ENCODE results near the gene RAB22A. TPM values are rescaled to one million over a fixed set of nuclear protein-coding genes. Genes with fewer than 3 reads are reported as not detected.

The RAB22A gene
- total RNA-seq, 1 donor = 7.8 TPM

GRCh38 chr20:58300321-58300720, 9.2 kb upstream of the RAB22A start:
- DNase-seq (ENCODE audit: low read depth in 2 of 3, low spot score in 2 of 3) = no peak

- no peak for DNase-seq (ENCODE audit: low read depth in 2 of 3, low spot score in 2 of 3)
Measured at GRCh38 chr20:58303547-58303946, 6.0 kb upstream of the RAB22A start.

DNA sequence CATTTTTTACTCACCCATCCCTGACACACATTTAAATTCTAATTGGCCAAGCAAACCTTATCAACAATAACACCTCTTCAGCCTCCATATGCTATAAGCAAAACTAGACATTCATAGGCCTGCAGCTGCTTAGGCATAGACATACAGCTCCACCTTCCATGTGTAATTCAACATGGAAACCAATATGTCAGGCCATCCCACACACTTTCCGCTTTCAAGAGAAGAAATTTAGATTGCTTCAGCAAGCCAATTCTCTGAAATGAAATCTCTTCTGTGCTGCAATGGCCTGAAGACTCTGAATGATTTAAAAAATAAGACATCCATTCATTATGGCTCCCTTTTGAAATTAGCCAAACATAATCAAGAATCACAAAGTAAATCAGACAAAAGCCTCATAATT, 4.5 kb upstream of the RAB22A start:
- DNase-seq (ENCODE audit: low read depth in 2 of 3, low spot score in 2 of 3) = no peak

GRCh38 chr20:58306421-58307261, 2.9 kb upstream of the RAB22A start:
- peak; percentile 90 to 98 (median 96) for DNase-seq (ENCODE audit: low read depth in 2 of 3, low spot score in 2 of 3)

GRCh38 chr20:58307270-58307669, 2.2 kb upstream of the RAB22A start:
- no peak for DNase-seq (ENCODE audit: low read depth in 2 of 3, low spot score in 2 of 3)

GRCh38 chr20:58308290-58308679, 1.2 kb upstream of the RAB22A start:
- DNase-seq (ENCODE audit: low read depth in 2 of 3, low spot score in 2 of 3) = no peak

DNA sequence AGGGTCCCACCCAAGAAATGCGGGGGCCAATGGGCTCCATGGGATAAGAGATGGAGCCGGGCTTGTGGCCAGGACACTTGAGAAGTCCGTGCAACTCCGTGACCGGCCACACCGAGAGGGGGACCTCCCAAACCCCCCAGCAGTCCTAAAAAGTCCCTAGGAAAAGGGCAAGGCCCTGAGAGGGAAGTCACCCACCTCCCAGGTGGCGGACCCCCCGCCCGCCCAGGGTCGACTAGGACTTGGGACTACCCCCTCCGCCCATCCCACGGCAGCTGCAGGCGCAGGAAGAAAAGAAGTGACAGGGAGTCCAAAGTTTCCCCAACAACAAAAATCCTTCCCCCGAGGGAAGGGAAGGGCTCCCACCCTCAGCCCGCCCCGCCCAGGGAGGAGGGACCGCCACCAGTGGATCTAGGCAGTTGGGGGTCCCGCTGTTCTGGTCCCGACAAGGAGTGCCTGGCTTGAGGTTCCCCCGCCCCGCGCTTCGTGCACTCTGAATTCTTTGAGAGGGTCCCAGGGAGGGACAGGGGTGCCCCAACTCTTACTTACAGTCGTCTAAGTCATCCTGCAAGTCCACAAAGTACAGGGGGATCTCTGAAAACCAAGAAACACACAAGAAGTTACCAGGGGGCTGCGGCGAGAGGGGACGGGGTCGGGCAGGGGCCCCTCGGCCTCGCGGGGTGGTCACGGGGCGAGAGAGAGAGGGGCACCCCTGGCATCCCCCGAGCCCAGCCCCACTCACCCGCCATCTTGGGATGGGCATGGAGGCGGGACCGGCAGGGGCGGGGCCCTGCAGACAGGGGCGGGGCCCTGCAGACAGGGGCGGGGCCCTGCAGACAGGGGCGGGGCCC, 611 bp upstream of the RAB22A start:
- DNase-seq (ENCODE audit: low read depth in 2 of 3, low spot score in 2 of 3) = peak; percentile 45 to 59 (median 51)

DNA sequence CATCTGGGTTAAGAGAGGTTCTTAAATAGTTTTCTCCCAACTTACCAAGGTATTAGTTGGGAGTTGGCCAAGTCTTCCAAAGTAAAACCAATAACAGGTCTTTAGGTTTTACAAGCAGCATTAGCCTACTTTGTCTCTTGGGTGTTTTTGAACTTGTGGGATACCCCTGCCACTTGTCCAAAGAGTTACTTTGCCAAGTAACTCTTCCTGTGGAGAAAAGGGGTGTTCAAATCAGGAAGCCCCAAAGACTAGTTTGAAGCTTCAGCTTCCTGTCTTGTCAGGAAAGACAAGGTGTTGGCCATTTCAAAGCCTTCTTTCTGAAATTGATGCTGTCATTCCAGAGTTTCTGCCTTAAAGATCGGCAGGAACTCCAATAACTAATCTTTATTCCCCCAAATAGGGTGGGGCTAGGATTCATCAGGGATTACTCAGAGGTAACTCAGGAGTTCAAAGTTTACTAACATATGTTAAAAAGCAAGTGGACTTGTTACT, 822 bp downstream of the RAB22A start:
- no peak for DNase-seq (ENCODE audit: low read depth in 2 of 3, low spot score in 2 of 3)

DNA sequence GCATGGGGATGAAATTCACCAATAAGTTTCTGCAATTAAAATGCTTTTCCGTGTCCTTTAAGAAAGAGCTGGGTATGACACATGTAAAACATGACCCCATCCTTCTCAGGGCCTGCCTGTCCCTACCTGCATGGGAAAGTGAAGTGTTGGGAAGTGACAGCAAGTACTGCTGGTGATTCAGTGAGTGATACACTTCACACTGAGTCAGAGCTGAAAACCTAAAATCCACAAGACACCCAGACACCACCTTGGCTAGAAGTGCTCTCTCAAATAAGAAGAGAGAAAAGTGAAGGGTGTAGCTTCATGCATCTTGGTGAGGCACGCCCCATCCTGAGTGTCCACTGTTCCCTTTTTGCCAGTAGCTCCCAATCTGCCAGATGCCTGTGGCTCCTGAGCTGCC, 3.3 kb downstream of the RAB22A start:
- no peak for DNase-seq (ENCODE audit: low read depth in 2 of 3, low spot score in 2 of 3)

- DNase-seq (ENCODE audit: low read depth in 2 of 3, low spot score in 2 of 3) = no peak
Measured at GRCh38 chr20:58313396-58313795, 3.9 kb downstream of the RAB22A start.

- no peak for DNase-seq (ENCODE audit: low read depth in 2 of 3, low spot score in 2 of 3)
Measured at GRCh38 chr20:58321205-58321604, 11.7 kb downstream of the RAB22A start.

- DNase-seq (ENCODE audit: low read depth in 2 of 3, low spot score in 2 of 3) = no peak
Measured at GRCh38 chr20:58322083-58322482, 12.6 kb downstream of the RAB22A start.

- no peak for DNase-seq (ENCODE audit: low read depth in 2 of 3, low spot score in 2 of 3)
Measured at GRCh38 chr20:58325912-58326311, 16.4 kb downstream of the RAB22A start.

GRCh38 chr20:58327211-58327610, 17.7 kb downstream of the RAB22A start:
- DNase-seq (ENCODE audit: low read depth in 2 of 3, low spot score in 2 of 3) = no peak

DNA sequence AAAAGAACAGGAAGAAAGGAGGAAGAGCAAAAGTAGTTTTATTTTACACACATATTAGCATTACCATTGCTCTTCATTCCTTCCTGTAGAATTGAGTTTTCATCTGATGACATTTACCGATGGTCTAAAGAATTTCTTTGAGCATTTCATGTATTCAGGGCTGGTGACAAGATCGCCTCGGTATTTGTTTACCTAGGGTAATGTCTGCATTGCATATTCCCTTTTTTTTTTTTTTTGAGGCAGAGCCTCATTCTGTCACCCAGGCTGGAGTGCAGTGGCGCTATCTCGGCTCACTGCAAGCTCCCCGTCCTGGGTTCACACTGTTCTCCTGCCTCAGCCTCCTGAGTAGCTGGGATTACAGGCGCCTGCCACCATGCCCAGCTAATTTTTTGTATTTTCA, 19.3 kb downstream of the RAB22A start:
- DNase-seq (ENCODE audit: low read depth in 2 of 3, low spot score in 2 of 3) = no peak

GRCh38 chr20:58329711-58330110, 20.2 kb downstream of the RAB22A start:
- no peak for DNase-seq (ENCODE audit: low read depth in 2 of 3, low spot score in 2 of 3)

DNA sequence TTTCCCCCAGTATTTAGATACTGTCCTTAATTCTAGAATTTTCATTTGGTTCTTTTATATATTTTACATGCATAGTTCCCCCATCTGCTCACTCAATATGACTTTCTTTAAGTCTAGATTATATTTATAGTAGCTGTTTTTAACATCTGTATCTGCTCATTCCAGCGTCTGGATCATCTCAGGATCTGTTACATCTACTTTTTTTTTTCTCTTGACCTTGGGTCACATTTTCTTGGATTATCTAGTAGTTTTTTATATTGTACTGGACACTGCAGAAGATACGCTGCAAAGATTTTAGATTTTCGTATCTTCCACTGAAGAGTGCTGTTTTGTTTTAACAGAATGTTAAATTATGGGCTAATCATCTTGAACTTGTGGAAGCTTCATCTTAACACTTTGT, 20.7 kb downstream of the RAB22A start:
- no peak for DNase-seq (ENCODE audit: low read depth in 2 of 3, low spot score in 2 of 3)

- no peak for DNase-seq (ENCODE audit: low read depth in 2 of 3, low spot score in 2 of 3)
Measured at GRCh38 chr20:58330687-58331086, 21.2 kb downstream of the RAB22A start.

DNA sequence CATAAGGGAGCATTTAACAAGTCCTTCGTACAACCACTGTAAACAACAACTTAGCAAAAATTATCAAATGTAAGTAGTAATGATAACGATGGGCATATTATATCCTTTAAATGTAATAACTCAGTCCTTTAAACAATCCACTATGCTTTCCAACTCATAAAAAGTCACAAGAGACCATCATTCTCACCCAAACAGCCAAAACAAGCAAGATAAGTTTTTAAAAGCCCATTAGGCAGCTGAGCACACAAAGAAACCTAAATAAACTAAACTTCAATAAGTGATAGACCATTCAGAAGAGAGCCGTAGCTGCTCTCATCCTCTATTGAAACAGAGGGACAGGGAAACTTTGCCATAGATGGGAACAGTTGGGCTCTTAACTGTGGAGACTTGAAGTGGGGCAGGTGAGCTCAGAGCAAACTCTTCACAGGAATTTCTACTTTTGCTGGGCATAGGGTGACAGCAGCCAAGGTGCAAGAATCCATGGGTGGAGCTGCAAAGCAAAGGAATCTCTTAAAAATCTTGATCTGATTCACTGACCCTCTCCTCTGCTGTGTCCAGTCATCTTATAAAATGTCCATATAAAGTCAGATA, 22.5 kb downstream of the RAB22A start:
- DNase-seq (ENCODE audit: low read depth in 2 of 3, low spot score in 2 of 3) = no peak

DNA sequence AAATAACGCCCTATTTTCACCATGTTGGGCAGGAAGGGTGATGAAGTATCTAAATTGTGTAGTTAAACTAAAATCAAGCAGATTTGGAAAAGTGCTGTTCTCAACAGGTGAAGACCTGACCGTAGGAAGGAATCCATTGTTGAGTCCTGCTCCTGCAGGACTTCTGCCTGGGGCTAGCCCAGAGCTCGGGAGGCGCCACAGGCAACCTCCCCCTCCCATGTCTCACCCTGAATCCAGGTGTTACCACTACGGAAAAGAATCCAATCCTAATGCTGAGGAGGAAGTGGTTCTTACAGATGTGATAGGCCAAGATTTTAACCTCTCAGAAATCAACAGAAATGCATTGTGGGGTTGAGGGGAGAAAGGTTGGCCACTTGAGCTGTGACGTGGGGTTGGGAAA, 30.2 kb downstream of the RAB22A start:
- no peak for DNase-seq (ENCODE audit: low read depth in 2 of 3, low spot score in 2 of 3)

- no peak for DNase-seq (ENCODE audit: low read depth in 2 of 3, low spot score in 2 of 3)
Measured at GRCh38 chr20:58340151-58340550, 30.6 kb downstream of the RAB22A start.

Data from hematopoietic multipotent progenitor cell (in vitro differentiated cells).